ENCODE results near the gene PNLIP.

Gene PNLIP

GRCh38 chr10:116613471-116613870, 67.7 kb downstream of the PNLIP start:
- DNase-seq (ENCODE audit: low read depth in 1 of 2, low spot score in 1 of 2), result no peak

GRCh38 chr10:116614796-116615195, 69.1 kb downstream of the PNLIP start:
- DNase-seq (ENCODE audit: low read depth in 1 of 2, low spot score in 1 of 2), result no peak

- no peak for DNase-seq (ENCODE audit: low read depth in 1 of 2, low spot score in 1 of 2)
These were observed 69.6 kb downstream of the PNLIP start for GRCh38 chr10:116615199-116615776.

Data from stimulated activated CD4-positive, alpha-beta T cell treated with anti-CD3 and anti-CD28 coated beads, Interleukin-15, amount 100 ng/mL, for 1 hour (primary cell).